GM21390 (cell line): ENCODE data around the gene ZNF180.
A peak's percentile ranks its signal among the peaks of the same experiment; 100 is the strongest.
"Not testable (repeated sequence)": the region's sequence is repeated elsewhere in the genome, so short reads cannot be mapped to it uniquely, and the experiment has no call there.

ENCODE experiments used
- ATAC-seq: cut with Tn5 transposase; IDR thresholded peaks from one replicate; pipeline ENCODE4 v1.9.1; 2021; ENCODE audit not compliant: unreplicated experiment

Gene ZNF180

GRCh38 chr19:44499962-44500949, at the start of gene ZNF180:
Gene ZNF180, minus strand, starts transcription at chr19:44500522. Its CDS starts 3,188 bp downstream, at chr19:44497334.
- ATAC-seq: peak; percentile 84

DNA sequence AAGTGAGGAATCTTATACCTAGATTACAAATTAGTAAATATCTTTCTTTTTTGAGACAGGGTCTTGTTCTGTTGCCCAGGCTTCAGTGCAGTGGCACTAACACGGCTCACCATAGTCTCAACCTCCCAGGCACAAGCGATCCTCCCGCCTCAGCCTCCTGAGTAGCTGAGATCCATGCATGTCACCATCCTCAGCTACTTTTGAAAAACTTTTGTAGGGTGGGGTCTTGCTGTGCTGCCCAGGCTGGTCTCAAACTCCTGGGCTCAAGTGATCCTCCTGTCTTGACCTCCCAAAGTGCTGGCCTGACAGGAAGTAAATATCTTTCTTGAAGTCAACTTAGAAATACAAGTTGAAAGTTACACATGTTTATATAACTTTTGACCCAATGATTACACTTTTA, 49.2 kb upstream of the ZNF180 start:
- no peak for ATAC-seq

GRCh38 chr19:44548736-44549135, 48.4 kb upstream of the ZNF180 start:
- ATAC-seq: no peak

- no peak for ATAC-seq
Observed at GRCh38 chr19:44544031-44544430, 43.7 kb upstream of the ZNF180 start.

DNA sequence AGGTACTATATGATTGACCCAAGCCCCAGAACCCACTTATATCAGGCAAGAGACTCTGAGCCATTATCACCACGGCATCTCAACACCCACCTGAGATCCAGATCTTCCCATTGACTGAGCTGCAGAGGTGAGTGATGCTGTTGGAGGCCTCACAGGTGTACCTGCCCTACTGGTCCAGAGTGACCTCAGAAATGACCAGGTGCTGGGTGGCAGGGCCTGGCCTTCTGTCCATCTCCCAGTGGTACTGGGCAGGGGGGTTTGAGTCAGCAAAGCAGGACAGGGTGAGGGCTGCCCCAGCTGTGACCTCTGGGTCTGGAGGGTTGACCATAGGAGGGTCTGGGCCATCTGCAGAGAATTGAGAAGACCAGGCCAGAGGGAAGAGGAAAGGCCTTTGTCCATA, 42.3 kb upstream of the ZNF180 start:
- no peak for ATAC-seq

DNA sequence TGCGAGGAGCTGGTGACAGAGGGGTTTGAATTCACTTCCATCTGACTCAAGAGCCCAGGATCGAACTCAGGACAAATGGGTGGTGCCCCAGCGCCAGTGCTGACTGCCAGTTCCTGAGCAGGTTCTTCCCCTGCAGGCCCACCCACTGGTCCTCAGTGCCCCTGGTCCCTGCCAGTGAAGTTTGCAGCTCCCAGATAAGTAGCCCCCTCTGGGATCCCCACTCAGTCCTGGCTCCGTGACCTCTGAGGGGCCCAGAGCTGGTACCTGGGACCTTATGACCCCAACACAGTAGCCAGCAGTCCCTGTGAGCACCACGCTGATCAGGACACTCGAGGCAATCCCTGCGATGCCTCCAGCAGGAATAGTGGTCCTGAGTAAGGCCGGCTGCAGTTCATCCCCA, 40.4 kb upstream of the ZNF180 start:
- no peak for ATAC-seq

GRCh38 chr19:44539991-44540390, 39.7 kb upstream of the ZNF180 start:
- ATAC-seq: no peak

DNA sequence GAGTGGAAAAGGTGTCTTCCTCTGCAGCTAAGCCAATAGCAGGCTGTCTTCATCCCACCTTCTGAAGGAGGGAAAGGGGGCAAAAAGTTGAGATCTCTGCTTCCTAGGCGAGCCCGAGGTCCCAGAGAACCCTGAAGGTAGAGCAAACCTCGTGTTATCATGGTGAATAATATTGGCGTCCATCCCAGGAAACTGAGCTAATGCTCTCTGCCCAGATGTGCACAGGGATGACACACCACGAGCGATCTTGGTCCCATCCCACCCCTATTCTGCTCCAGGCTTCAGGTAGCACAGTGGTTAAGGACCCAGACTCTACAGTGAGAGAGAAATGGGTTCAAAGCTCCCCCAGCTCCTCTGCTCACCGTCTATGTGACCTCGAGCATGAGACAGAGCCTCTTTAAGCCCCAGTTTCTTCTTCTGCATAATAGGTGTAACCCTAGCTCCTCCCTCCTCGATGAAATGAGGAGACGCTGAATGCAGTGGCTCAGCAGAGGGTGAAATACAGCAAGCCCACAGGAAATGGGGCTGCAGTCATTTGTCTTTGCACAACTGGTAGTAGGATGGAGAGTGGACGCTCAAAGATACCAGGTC, 39.0 kb upstream of the ZNF180 start:
- ATAC-seq: no peak

- ATAC-seq: not testable (repeated sequence)
Observed at GRCh38 chr19:44535361-44535760, 35.0 kb upstream of the ZNF180 start.

DNA sequence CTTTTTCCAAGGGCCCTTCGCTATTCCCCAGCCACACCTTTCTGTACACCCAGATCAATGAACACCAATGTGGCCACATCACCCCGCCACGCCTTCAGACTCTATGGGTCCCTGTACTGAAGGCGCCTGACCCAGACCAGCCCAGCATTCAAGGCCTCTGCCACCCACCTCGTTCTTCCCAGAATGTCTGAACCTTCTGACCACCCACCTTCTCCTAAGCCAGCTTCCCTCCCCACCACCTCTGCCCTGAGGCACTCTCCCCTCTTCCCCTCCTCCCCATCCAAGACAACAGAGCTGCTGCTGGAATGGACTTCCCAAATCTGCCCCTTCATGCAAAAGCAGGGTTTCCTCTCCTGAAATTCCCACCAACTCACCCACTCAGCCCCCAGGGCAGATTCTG, 32.5 kb upstream of the ZNF180 start:
- ATAC-seq: no peak

DNA sequence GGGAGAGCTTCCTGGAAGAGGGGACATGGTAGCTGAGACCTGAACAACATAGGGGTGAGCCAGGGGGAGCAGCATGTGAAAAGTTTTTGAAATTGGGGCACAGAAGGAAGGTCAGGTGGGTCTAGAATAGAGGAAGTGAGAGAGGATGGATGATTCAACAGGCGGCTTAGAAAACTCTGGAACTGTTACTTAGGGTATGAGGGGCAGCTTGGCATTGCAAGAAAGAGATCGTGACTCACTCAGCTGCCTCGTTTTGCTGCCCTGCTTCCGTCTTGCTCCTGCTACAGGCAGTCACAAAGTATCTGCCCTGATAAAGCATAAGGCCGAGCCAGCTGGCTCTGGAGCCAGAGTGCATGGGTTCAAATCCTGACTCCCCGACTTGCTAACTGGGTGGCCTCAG, 30.5 kb upstream of the ZNF180 start:
- no peak for ATAC-seq

DNA sequence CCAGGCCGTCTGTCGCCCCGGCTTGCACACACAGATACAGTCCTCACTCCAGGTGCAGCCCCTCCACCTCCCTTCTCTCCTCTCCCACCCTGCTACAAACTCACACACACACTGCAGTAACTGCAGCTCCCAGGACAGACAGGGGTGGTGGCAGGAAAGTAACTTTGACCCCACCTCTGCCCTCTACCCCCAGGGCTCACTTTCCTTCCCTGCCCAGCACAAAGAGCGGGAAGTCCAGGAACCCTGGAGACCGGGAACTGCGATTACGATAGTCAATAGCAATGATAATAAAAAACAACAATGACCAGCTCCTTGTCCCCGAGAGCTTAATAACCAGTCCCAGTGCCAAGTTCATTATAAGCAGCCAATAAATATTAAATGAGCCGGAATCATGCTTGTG, 29.2 kb upstream of the ZNF180 start, which contains the start of gene CEACAM20:
Gene CEACAM20 (minus strand): TSS at position 140 of the 400 bp plus-strand sequence. CDS start 166 bp downstream, outside the sequence.
- ATAC-seq: no peak

- no peak for ATAC-seq
Observed at GRCh38 chr19:44527554-44527953, 27.2 kb upstream of the ZNF180 start.

GRCh38 chr19:44525721-44526430, 25.6 kb upstream of the ZNF180 start:
- no peak for ATAC-seq

GRCh38 chr19:44521370-44521769, 21.0 kb upstream of the ZNF180 start:
- no peak for ATAC-seq

DNA sequence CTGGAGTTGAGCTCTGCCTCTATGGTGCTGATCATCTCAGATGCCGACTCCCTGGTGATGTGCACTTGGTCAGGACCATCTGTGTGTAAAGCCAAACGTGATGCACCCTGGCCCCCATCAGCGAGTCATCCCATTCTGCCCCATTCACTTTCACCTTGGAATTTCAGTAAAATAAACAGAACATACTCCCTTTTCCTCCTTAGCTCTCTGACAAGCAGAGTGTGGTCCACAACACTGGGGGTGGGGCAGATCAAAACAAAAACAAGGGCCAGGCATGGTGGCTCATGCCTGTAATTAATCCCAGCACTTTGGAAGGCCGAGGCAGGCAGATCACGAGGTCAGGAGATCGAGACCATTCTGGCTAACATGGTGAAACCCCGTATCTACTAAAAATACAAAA, 16.8 kb upstream of the ZNF180 start:
- no peak for ATAC-seq

- ATAC-seq: no peak
Observed at GRCh38 chr19:44515907-44516306, 15.6 kb upstream of the ZNF180 start.

DNA sequence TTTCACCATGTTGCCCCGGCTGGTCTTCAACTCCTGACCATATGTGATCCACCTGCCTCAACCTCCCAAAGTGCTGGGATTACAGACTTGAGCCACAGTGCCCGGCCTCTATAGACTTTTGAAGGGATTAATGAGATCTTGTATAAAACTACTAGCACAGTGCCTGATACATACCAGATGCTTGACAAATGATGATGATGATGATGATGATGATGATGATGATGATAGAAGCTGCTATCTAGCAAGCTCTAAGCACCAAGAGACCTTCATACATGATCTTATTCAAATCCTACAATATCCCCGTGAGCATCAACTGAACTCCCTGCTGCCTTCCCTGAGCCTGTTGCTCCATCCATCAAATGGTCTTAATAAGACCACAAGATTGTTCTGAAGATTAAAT, 14.7 kb upstream of the ZNF180 start:
- no peak for ATAC-seq

- no peak for ATAC-seq
Observed at GRCh38 chr19:44512326-44513298, 12.3 kb upstream of the ZNF180 start.

DNA sequence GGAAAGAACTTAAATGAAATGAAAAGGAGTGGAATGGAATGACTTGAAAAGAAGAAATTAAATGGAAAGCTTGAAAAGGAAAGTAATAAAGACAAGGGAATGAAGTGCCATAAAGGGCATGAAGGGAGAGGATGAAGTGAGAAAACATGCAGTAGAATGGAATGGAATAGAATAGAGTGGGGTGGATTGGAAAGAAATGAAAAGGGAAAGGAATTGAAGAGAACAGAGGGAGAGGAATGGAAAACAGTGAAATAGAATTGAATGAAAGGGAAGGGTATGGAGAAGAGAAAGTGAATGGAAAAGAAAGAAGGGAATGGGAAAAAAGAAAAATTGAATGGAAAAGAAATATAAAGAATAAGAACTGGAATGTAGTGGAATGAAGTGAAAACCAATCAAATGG, 9.2 kb upstream of the ZNF180 start:
- no peak for ATAC-seq
